ENCODE results near the gene A4GALT. TPM values are rescaled to one million over a fixed set of nuclear protein-coding genes. Genes with fewer than 3 reads are reported as not detected.

The A4GALT gene
- total RNA-seq, 3 donors from 2014 or later = 4.0 to 29.8 (median 9.3) TPM

DNA sequence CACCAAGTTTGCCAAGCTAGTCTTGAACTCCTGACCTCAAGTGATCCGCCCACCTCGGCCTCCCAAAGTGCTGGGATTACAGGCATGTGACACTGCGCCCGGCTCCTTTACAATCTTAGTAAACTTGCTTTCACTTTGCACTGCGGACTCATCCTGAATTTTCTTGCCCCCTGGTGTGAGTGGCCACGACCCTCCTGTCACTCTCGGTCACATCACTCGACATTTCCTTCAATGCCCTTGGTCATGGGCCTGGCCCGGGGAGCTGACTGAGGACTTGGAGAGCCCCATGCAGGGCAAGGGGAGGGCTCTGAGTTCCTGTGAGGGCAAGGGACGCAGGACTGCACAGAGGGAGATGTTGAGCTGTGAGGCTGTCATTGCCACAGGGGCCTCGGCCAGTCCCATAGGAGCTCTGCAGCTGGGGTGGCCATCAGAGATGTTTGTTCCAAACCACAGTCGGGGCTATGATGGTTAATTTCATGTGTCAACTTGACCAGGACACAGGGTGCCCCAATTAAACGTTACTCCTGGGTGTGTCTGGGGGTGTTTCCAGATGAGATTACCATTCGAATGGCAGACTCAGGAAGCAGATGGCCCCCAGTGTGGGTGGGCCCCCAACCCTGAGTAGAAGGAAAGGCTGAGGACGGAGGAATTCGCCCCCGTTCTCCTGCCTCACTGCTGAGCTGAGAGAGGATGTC, 21.2 kb downstream of the A4GALT start:
- ATAC-seq (peak; percentile 9), DNase-seq (peak in 1 of 3 donors; percentile 29)
- H3K9me3 ChIP-seq = no peaks in the 10 kb centered on the region
- no peak overlapping the region for H3K4me3 ChIP-seq
- H3K36me3 ChIP-seq (ENCODE audit: low read depth) = no peaks in the 10 kb centered on the region
- TF ChIP-seq, protein P1, sequence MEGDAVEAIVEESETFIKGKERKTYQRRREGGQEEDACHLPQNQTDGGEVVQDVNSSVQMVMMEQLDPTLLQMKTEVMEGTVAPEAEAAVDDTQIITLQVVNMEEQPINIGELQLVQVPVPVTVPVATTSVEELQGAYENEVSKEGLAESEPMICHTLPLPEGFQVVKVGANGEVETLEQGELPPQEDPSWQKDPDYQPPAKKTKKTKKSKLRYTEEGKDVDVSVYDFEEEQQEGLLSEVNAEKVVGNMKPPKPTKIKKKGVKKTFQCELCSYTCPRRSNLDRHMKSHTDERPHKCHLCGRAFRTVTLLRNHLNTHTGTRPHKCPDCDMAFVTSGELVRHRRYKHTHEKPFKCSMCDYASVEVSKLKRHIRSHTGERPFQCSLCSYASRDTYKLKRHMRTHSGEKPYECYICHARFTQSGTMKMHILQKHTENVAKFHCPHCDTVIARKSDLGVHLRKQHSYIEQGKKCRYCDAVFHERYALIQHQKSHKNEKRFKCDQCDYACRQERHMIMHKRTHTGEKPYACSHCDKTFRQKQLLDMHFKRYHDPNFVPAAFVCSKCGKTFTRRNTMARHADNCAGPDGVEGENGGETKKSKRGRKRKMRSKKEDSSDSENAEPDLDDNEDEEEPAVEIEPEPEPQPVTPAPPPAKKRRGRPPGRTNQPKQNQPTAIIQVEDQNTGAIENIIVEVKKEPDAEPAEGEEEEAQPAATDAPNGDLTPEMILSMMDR (IDR thresholded peaks at IDR 0.05) = no peak
- intact Hi-C loops (cut with DNase I, micrococcal nuclease) = no loop called here
- H3K4me1 ChIP-seq (ENCODE audit: low read depth) = peaks cover 2% of the 10 kb centered on the region

DNA sequence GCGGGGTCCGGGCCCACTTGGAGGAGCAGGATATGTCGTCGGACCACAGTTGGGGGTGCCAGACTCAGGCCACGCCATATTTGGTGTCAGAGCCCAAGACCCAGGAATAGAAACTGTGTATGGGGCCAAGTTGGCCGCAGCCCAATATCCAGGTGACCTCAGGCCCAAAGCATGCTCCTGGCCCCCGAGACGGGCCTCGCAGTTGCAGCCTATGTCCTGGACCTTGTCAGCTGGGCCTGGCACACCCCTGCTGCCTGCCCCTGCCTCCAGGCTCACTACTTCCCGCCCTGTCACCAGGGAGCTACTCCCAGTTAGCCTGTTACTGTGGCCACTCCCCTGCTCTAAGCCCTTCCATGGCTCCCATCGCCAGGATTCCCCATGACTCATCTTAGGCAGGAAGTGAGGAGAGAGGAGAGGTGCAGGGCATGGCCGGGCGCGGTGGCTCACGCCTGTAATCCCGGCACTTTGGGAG, 23.1 kb downstream of the A4GALT start:
- TF ChIP-seq, protein P1 (IDR thresholded peaks at IDR 0.05) = no peak
- DNase-seq = peak; percentile 43 to 81 (median 64)
- H3K4me1 ChIP-seq (ENCODE audit: low read depth) = peaks cover 2% of the 10 kb centered on the region
- peak; percentile 89 for ATAC-seq
- no peaks in the 10 kb centered on the region for H3K36me3 ChIP-seq (ENCODE audit: low read depth)
- H3K9me3 ChIP-seq = no peaks in the 10 kb centered on the region
- H3K4me3 ChIP-seq = no peak overlapping the region
- intact Hi-C loops (cut with DNase I, micrococcal nuclease) = no loop called here

DNA sequence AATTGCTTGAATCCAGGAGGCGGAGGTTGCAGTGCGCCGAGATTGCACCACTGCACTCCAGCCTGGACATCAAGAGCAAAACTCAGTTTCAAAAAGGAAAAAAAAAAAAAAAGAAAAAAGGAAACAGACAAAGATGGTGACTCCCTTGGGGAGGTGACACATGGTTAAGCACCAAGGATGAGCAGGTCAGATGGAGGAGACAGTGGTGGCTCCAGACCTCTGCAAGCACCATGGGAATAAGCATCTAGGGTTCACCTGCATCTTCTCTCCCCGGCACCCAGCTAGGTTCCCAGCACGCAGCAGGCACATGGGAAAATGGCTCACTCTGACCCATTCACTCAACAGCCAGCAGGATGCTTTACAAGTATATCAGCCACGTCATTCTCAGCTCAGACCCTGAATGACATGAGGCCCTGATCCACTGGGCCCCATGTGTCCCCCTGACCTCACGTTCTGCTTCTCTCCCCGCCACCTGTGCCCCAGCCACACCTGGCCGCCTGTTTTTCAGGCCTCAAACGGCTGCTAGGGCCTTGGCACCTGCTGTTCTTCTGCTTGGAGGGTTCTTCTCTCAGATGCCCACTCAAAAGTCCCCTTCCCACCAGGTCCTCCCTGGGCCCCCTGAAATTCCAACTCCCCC, 24.2 kb downstream of the A4GALT start:
- ATAC-seq (no peak), DNase-seq (peak in 1 of 3 donors; percentile 34)
- Histone ChIP-seq H3K4me1 (ENCODE audit: low read depth) (peaks cover 2% of the 10 kb centered on the region), H3K9me3 (no peaks in the 10 kb centered on the region), H3K4me3 (no peak overlapping the region), H3K36me3 (ENCODE audit: low read depth) (no peaks in the 10 kb centered on the region)
- TF ChIP-seq, protein P1 (IDR thresholded peaks at IDR 0.05) = no peak
- intact Hi-C loops (cut with DNase I, micrococcal nuclease) = no loop called here

DNA sequence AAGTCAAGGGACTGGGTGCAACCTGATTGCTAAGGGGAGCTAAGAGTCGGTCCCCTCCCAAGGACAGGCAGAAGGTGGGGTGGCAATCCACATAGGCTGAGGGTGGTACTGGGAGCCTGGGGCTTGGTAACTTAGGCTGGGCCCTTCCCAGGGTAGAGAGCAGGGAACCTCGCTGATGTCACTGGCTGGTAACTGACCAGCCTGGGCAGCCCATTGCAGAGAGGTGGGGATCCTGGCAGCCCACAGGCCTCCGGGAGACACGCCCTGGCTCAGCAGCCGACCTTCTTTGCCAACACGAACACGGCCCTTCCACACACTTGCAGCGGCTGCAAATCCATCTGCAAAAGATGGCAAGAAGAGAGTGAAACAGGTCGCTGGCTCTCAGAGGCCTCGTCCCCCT, 25.4 kb downstream of the A4GALT start:
- peaks cover 2% of the 10 kb centered on the region for H3K4me1 ChIP-seq (ENCODE audit: low read depth)
- TF ChIP-seq, protein P1 (IDR thresholded peaks at IDR 0.05) = no peak
- intact Hi-C loops (cut with DNase I, micrococcal nuclease) = no loop called here
- no peaks in the 10 kb centered on the region for H3K9me3 ChIP-seq
- DNase-seq (peak in 1 of 3 donors; percentile 40), ATAC-seq (no peak)
- no peak overlapping the region for H3K4me3 ChIP-seq
- H3K36me3 ChIP-seq (ENCODE audit: low read depth) = no peaks in the 10 kb centered on the region

DNA sequence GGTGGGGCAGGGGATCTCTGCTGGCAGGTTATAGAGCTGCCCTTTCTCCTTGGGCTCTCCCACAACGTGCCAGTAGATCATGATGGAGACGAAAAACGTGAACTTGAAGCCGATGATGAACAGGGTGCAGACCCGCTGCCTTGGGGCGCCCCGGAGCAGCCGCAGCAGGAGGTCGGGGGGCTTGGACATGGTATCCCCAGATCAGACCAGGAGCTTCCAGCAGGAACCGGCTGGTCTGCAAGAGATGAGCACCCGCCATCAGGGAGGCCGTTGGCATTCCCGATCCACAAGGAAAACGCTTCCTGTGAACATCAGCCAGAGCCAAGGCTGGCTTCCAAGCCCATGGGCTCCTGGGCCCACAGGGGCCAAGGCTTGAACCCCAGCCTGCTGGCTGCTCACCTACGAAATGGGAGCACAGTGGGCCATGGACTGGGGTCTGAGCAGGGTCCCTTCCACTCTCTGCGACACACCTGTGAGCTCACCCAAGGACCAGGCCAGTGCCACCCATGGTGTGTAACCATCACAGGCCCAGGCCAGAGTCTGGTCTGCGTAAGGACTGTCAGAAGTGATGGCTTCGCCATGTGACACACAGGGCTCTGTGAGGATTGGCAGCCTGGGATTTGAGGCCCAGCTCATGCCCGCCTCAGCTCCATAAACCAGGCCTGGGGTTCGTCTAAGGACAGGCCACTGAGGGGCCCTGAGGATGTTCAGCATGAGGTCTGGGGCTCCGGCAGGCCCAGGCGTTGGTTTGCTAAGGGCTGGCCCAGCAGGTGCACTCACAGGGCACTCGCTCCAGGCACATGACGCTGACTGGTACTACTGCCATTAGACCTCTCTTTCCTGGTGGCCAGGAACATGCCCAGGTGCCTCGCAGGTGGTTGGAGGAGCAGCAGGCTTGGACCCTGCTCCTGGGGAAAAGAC, 26.6 kb downstream of the A4GALT start:
- Histone ChIP-seq H3K36me3 (ENCODE audit: low read depth) (no peaks in the 10 kb centered on the region), H3K4me1 (ENCODE audit: low read depth) (no peaks in the 10 kb centered on the region), H3K9me3 (no peaks in the 10 kb centered on the region), H3K4me3 (no peak overlapping the region)
- intact Hi-C loops (cut with DNase I, micrococcal nuclease) = no loop called here
- TF ChIP-seq, protein P1 (IDR thresholded peaks at IDR 0.05) = no peak
- peak in 1 of 3 donors; percentile 33 for DNase-seq
- no peak for ATAC-seq
